ENCODE data around the gene MPPED2. TPM values are rescaled to one million over a fixed set of nuclear protein-coding genes. Genes with fewer than 3 reads are reported as not detected.

Gene MPPED2
- total and polyA plus RNA-seq, 2 of the 13 experiments (the other 11 are each of a cell fraction or from before 2014, with no cell fraction given): not detected

DNA sequence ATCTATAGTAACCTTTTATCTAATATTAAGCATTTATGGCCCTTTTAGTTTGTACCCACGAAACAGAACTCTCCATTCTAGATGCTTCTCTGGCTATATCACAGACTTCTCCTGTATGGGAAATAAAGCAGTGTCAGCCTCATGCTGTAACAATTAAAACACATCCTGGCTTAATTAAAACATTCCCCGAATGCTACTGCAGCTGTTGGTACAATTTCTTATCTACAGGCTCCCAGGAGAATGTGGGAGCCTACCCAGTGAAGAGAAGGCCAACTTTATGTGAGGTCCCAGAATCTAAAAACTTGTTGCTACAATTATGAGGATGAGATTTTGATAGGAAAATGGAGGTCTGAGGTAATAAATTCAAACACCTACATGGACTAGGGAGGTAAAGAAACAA is 83.8 kb downstream of the MPPED2 start (continued):
- TF ChIP-seq, protein P1, sequence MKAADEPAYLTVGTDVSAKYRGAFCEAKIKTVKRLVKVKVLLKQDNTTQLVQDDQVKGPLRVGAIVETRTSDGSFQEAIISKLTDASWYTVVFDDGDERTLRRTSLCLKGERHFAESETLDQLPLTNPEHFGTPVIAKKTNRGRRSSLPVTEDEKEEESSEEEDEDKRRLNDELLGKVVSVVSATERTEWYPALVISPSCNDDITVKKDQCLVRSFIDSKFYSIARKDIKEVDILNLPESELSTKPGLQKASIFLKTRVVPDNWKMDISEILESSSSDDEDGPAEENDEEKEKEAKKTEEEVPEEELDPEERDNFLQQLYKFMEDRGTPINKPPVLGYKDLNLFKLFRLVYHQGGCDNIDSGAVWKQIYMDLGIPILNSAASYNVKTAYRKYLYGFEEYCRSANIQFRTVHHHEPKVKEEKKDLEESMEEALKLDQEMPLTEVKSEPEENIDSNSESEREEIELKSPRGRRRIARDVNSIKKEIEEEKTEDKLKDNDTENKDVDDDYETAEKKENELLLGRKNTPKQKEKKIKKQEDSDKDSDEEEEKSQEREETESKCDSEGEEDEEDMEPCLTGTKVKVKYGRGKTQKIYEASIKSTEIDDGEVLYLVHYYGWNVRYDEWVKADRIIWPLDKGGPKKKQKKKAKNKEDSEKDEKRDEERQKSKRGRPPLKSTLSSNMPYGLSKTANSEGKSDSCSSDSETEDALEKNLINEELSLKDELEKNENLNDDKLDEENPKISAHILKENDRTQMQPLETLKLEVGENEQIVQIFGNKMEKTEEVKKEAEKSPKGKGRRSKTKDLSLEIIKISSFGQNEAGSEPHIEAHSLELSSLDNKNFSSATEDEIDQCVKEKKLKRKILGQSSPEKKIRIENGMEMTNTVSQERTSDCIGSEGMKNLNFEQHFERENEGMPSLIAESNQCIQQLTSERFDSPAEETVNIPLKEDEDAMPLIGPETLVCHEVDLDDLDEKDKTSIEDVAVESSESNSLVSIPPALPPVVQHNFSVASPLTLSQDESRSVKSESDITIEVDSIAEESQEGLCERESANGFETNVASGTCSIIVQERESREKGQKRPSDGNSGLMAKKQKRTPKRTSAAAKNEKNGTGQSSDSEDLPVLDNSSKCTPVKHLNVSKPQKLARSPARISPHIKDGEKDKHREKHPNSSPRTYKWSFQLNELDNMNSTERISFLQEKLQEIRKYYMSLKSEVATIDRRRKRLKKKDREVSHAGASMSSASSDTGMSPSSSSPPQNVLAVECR (CRISPR knock-in tag; IDR thresholded peaks at IDR 0.05; ENCODE audit: borderline replicate concordance): no peak

DNA sequence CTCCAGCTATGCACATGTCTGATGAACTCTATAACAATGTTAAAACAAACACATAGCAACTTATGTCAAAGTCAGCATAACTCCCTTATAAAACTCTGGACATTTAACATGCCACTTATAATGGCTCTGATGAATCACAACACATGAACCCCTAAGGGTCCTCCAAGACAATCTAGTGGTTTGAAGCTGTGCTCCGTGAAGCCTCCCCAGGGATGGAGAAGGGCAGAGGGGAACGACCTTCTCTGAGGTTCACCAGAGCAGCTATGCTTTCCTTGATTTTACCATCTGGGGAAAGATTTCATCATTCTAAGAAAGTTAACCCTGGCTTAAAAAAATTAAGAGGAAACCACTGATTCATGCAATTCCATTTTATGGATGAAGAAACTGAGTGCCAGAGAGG is 84.4 kb downstream of the MPPED2 start:
- Histone ChIP-seq H3K27me3 (ENCODE audit: control insufficient read depth in 1 of 2, insufficient read depth in 2 of 2, low read length in 2 of 2) (no peaks in the 10 kb centered on the region), H3K9ac (ENCODE audit: insufficient read depth, low read depth, low read length) (no peak overlapping the region), H3K4me2 (ENCODE audit: low read depth, low read length) (no peak overlapping the region), H3K79me2 (ENCODE audit: insufficient read depth, low read length) (no peaks in the 10 kb centered on the region), H3K4me3 (replicated peaks in 1 of 3; ENCODE audit: insufficient read depth in 1 of 3, low read depth in 2 of 3, low read length in 3 of 3) (no peak overlapping the region), H3K4me1 (ENCODE audit: insufficient read depth, low read length) (no peaks in the 10 kb centered on the region), H4K20me1 (ENCODE audit: insufficient read depth, low read length) (no peaks in the 10 kb centered on the region), H3K36me3 (replicated peaks in 1 of 2; ENCODE audit: control insufficient read depth in 1 of 2, insufficient read depth in 2 of 2, low read length in 2 of 2) (no peaks in the 10 kb centered on the region), H3K27ac (ENCODE audit: extremely low read length, insufficient read depth, low read length) (no peak overlapping the region), H2AFZ (ENCODE audit: low read length) (no peak overlapping the region), H3K9me3 (ENCODE audit: low read length) (no peaks in the 10 kb centered on the region)
- CTCF ChIA-PET (ENCODE audit: low intra/inter-chr PET ratio, low total read pairs): no interaction called here
- in situ Hi-C loops (cut with HindIII; ENCODE audit: extremely low pct_ligation_motif_present, low pct_unique_long_range_greater_than_20kb): no loop called here
- ATAC-seq (no peak), FAIRE-seq (no peak), DNase-seq (ENCODE audit: low spot score) (no peak)
- POLR2A ChIA-PET: no interaction called here
- intact Hi-C loops (cut with micrococcal nuclease; ENCODE audit: unreplicated experiment): no loop called here
- no TSS peak for BruUV-seq (replicated peaks)
- 0% methylated on average over 2 of the region's 2 CpGs for WGBS (ENCODE audit: low lambda C conversion rate)
- TF ChIP-seq YEATS4 (CRISPR knock-in tag; IDR thresholded peaks at IDR 0.05; ENCODE audit: borderline replicate concordance): no peak
- TF ChIP-seq RAD21 (CRISPR knock-in tag; IDR thresholded peaks at IDR 0.05): no peak
- TF ChIP-seq ARID5B (CRISPR knock-in tag; IDR thresholded peaks at IDR 0.05): no peak
- TF ChIP-seq ZNF12 (CRISPR knock-in tag; IDR thresholded peaks at IDR 0.05): no peak
- TF ChIP-seq, protein P2, sequence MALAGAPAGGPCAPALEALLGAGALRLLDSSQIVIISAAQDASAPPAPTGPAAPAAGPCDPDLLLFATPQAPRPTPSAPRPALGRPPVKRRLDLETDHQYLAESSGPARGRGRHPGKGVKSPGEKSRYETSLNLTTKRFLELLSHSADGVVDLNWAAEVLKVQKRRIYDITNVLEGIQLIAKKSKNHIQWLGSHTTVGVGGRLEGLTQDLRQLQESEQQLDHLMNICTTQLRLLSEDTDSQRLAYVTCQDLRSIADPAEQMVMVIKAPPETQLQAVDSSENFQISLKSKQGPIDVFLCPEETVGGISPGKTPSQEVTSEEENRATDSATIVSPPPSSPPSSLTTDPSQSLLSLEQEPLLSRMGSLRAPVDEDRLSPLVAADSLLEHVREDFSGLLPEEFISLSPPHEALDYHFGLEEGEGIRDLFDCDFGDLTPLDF (CRISPR knock-in tag; IDR thresholded peaks at IDR 0.05): no peak
- no peak for TF ChIP-seq TAF15 (IDR thresholded peaks at IDR 0.05; ENCODE audit: low read depth, low read length, poor library complexity, severe bottlenecking)
- TF ChIP-seq ZFY (CRISPR knock-in tag; IDR thresholded peaks at IDR 0.05): no peak
- TF ChIP-seq FLYWCH1 (CRISPR knock-in tag; IDR thresholded peaks at IDR 0.05): no peak
- TF ChIP-seq, protein P3, sequence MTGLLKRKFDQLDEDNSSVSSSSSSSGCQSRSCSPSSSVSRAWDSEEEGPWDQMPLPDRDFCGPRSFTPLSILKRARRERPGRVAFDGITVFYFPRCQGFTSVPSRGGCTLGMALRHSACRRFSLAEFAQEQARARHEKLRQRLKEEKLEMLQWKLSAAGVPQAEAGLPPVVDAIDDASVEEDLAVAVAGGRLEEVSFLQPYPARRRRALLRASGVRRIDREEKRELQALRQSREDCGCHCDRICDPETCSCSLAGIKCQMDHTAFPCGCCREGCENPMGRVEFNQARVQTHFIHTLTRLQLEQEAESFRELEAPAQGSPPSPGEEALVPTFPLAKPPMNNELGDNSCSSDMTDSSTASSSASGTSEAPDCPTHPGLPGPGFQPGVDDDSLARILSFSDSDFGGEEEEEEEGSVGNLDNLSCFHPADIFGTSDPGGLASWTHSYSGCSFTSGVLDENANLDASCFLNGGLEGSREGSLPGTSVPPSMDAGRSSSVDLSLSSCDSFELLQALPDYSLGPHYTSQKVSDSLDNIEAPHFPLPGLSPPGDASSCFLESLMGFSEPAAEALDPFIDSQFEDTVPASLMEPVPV (CRISPR knock-in tag; IDR thresholded peaks at IDR 0.05): no peak
- TF ChIP-seq ZNF792 (CRISPR knock-in tag; IDR thresholded peaks at IDR 0.05): no peak
- no peak for TF ChIP-seq ZKSCAN5 (CRISPR knock-in tag; IDR thresholded peaks at IDR 0.05)
